Naive B cell (primary cell): Measurements from ENCODE around the gene SLC1A7. TPM values are rescaled to one million over a fixed set of nuclear protein-coding genes. Genes with fewer than 3 reads are reported as not detected.

Experiments
- ATAC-seq, 2 donors: fragments of 150-1000 bp; cut with Tn5 transposase; 2 replicates each; pipeline ENCODE4 v1.10.0; 2021; ENCODE audit warnings: low read depth in 2 of 2, mild to moderate bottlenecking in 2 of 2, moderate library complexity in 2 of 2
- DNase-seq: peaks from one replicate; pipeline ENCODE4 v3.0.0; 2022
- H3K27ac Mint-ChIP-seq, 6 donors: one replicate each; pipeline ENCODE4 v1.8.0; 2020 to 2022; ENCODE audit warnings: mild to moderate bottlenecking in 6 of 6, mixed read lengths in 6 of 6, moderate library complexity in 5 of 6, inconsistent platforms in 2 of 6
- H3K27me3 Mint-ChIP-seq, 3 donors: one replicate each; pipeline ENCODE4 v1.8.0; 2021 to 2022; ENCODE audit warnings: mixed read lengths in 3 of 3, mild to moderate bottlenecking in 1 of 3
- H3K36me3 Mint-ChIP-seq, 2 donors: one replicate each; pipeline ENCODE4 v1.8.0; 2020 to 2022; ENCODE audit warnings: mixed read lengths in 2 of 2, inconsistent platforms in 1 of 2, mild to moderate bottlenecking in 1 of 2
- H3K4me1 Mint-ChIP-seq, 3 donors: one replicate each; pipeline ENCODE4 v1.8.0; 2020 to 2022; ENCODE audit warnings: mixed read lengths in 3 of 3, inconsistent platforms in 1 of 3, mild to moderate bottlenecking in 1 of 3, moderate library complexity in 1 of 3
- H3K4me3 Mint-ChIP-seq, 8 donors: one replicate each; pipeline ENCODE4 v1.8.0; 2020 to 2022; ENCODE audit warnings: mild to moderate bottlenecking in 8 of 8, mixed read lengths in 8 of 8, moderate library complexity in 8 of 8, inconsistent platforms in 2 of 8
- H3K9me3 Mint-ChIP-seq, 7 donors: one replicate each; pipeline ENCODE4 v1.8.0; 2020 to 2022; ENCODE audit warnings: mixed read lengths in 7 of 7, mild to moderate bottlenecking in 5 of 7, inconsistent platforms in 2 of 7, moderate library complexity in 1 of 7
- polyA plus RNA-seq, 6 donors: library from polyadenylated mRNA; unstranded; fragments of 300-500 nt; fragmentation: Illumina TruSeq; gene quantifications; one replicate each; pipeline ENCODE4 v1.2.3, GENCODE V29; 2021; ENCODE audit warnings: low read depth in 6 of 6

SLC1A7 gene
- polyA plus RNA-seq, 6 donors from 2014 or later = not detected

DNA sequence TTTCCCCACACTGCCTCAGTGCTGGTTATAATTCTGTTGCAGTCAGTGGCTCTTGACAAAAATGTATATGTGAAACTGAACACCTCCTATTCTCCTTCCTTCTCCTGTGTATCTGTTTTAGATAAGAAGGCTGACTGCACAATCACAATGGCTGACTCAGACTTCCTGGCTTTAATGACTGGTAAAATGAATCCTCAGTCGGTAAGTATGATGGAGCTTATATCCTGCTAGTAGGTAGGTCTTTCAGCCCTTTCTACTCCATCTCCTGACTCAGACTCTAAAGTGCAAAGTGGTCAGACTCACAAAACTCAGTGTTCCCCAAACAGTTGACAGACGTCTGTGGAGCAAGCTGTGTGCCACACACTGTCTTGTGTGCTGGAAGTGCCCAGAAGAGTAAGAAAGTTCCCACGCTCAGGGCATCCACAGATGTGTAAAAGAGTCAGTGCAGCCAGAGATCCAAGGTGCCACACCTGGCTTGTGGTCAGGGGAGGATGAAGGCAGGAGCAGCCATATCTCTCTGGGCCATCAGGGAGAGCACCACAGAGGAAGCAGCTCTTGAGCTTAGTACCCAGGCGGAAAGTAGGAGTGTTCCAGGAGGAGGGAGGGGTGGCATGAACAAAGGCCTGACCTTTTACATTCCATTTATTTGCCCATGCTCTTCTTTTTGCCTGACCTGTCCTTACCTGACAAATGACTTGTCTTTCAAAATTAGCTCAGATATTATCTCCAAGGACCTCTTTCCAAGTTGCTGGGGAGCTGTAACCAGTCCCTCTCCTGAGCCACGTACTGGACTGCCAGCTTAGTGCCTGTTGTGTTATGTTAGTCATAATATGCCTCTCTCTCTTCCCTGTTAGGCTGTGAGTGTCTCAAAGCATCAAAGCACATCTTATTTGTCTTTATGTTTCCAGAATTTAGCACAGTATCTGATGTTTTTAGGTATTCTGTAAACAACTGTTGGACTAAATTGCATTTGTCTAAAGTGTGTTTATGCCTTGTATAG is 94.4 kb downstream of the SLC1A7 start:
- Mint-ChIP-seq H3K27me3 (no peaks in the 10 kb centered on the region), H3K4me3 (no peak overlapping the region), H3K36me3 (peaks cover 21 to 26% of the 10 kb centered on the region in 2 donors), H3K4me1 (peaks cover 0 to under 1% (median 0%) of the 10 kb centered on the region in 3 donors), H3K27ac (peak overlapping the region in 2 of 6 donors; percentile 27 to 50), H3K9me3 (no peaks in the 10 kb centered on the region)
- ATAC-seq (no peak), DNase-seq (no peak)

DNA sequence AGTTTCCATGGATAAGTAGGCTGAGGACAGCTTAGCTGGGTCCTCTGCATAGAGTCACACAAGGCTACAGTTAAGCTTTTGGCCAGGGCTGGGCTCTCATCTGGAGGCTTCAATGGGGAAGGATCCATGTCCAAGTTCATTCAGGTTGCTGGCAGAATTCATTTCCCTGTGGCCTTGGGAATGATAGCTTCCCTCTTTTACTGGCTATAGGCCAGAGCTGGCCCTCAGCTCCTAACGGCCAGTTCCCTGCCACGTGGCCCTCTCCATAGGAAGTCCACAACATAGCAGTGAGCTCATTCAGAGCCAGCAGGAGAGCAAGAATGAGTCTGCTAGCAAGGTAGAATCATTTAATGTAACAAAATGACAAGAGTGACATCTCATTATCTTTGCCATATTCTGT is 95.5 kb downstream of the SLC1A7 start:
- ATAC-seq (no peak), DNase-seq (no peak)
- Mint-ChIP-seq H3K27ac (peak overlapping the region in 1 of 6 donors; percentile 35), H3K27me3 (no peaks in the 10 kb centered on the region), H3K4me1 (peaks cover 0 to 5% (median 0%) of the 10 kb centered on the region in 3 donors), H3K9me3 (no peaks in the 10 kb centered on the region), H3K36me3 (peaks cover 16 to 24% of the 10 kb centered on the region in 2 donors), H3K4me3 (no peak overlapping the region)

DNA sequence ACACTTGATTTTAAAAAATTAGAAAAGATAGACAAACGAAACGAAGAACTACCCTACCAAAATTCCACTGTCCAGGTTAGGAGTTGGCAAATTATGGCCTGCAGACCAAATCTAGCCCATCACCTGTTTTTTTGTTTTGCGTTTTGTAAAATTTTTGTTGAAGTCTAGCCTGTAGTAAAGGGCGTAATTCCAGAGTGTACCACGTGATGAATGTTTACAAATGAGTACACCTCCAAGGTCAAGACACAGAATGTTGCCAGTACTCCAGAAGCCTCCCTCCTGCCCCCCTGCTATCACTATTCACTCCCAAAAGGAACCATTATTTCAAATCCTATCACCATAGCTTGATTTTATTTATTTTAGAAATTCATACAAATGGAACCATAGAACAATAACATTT is 97.5 kb downstream of the SLC1A7 start:
- peaks cover 22 to 30% of the 10 kb centered on the region in 2 donors for H3K36me3 Mint-ChIP-seq
- H3K9me3 Mint-ChIP-seq = no peaks in the 10 kb centered on the region
- no peak for DNase-seq
- H3K27ac Mint-ChIP-seq = peak overlapping the region in 1 of 6 donors; percentile 72
- no peak overlapping the region for H3K4me3 Mint-ChIP-seq
- no peak for ATAC-seq
- no peaks in the 10 kb centered on the region for H3K27me3 Mint-ChIP-seq
- peaks cover 0 to 5% (median 3%) of the 10 kb centered on the region in 3 donors for H3K4me1 Mint-ChIP-seq

DNA sequence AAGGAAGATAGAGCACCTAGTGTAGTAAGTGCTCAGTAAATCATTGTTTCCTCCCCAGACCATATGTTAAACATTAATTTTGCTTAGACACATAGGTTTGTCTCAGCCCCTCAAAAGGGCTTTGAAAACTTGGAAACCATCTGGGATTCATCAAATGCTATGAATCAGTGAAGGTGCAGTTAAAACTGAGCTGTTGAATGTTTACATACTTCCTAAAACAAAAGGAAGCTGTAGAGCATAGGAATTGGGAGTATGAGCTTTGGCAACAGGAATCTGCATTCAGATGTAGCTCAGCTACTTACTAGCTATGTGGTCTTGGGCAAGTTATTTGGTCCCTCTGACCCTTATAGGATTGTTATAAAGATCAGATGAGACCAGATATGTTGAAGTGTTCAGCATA is 99.2 kb downstream of the SLC1A7 start:
- no peak for ATAC-seq
- peaks cover 0 to 5% (median 3%) of the 10 kb centered on the region in 3 donors for H3K4me1 Mint-ChIP-seq
- DNase-seq = no peak
- no peaks in the 10 kb centered on the region for H3K9me3 Mint-ChIP-seq
- peak overlapping the region in 1 of 6 donors; percentile 80 for H3K27ac Mint-ChIP-seq
- no peaks in the 10 kb centered on the region for H3K27me3 Mint-ChIP-seq
- H3K4me3 Mint-ChIP-seq = no peak overlapping the region
- peaks cover 26 to 36% of the 10 kb centered on the region in 2 donors for H3K36me3 Mint-ChIP-seq

DNA sequence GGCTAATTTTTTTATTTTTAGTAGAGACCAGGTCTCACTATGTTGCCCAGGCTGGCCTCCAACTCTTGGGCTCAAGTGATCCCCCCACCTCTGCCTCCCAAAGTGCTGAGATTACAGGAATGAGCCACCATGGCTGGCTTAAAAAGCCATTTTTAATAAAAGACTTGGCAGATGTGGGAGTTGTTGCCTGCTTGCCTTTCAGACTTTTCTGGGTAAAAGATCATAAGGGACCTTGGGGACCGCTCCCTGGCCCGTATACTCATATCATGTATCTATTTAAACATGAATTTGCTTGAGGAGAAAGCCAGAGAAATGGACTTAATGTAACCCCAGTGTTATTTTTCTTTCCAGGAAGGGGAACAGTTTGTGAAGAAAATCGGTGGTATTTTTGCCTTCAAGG is 103.9 kb downstream of the SLC1A7 start:
- ATAC-seq (no peak), DNase-seq (no peak)
- peaks cover 24 to 30% of the 10 kb centered on the region in 2 donors for H3K36me3 Mint-ChIP-seq
- peaks cover 0 to 7% (median 5%) of the 10 kb centered on the region in 3 donors for H3K4me1 Mint-ChIP-seq
- no peaks in the 10 kb centered on the region for H3K27me3 Mint-ChIP-seq
- no peak overlapping the region for H3K4me3 Mint-ChIP-seq
- H3K9me3 Mint-ChIP-seq = no peaks in the 10 kb centered on the region
- no peak overlapping the region for H3K27ac Mint-ChIP-seq

Other genes with a start within 250 kb of the SLC1A7 start
- gene ECHDC2, start 220.9 kb downstream of the SLC1A7 start, polyA plus RNA-seq = 10 to 100 TPM in 1 of 6 donors, 1 to 10 TPM in 5; 7.0 to 15.2 (median 9.6) TPM
- gene SCP2, start 215.4 kb downstream of the SLC1A7 start, polyA plus RNA-seq = 100 to 1,000 TPM; 126 to 206 (median 169) TPM
- gene PODN, start 80.4 kb downstream of the SLC1A7 start, polyA plus RNA-seq = not detected
- 10 to 100 TPM; 21.2 to 39.1 (median 28.5) TPM for gene CPT2, start 54.2 kb upstream of the SLC1A7 start, polyA plus RNA-seq
- gene CZIB, start 78.0 kb upstream of the SLC1A7 start, polyA plus RNA-seq = 10 to 100 TPM; 34.5 to 63.0 (median 52.5) TPM
- 100 to 1,000 TPM in 5 of 6 donors, 10 to 100 TPM in 1; 44.2 to 124 (median 117) TPM for gene MAGOH, start 95.9 kb upstream of the SLC1A7 start, polyA plus RNA-seq
- gene LRP8, start 185.4 kb upstream of the SLC1A7 start, polyA plus RNA-seq = 1 to 10 TPM in 1 of 6 donors, under 1 TPM in 4, not detected in 1; 0.21 to 1.5 (median 0.57) TPM